GM19043 (cell line): ENCODE measurements around the gene ABCA4.

Experiments used
- ATAC-seq: cut with Tn5 transposase; IDR thresholded peaks from one replicate; pipeline ENCODE4 v1.9.1; 2021; ENCODE audit warnings: low read depth; ENCODE audit not compliant: unreplicated experiment

The ABCA4 gene

GRCh38 chr1:94124538-94124937, 3.6 kb upstream of the ABCA4 start:
- no peak for ATAC-seq

GRCh38 chr1:94122201-94122970, 1.4 kb upstream of the ABCA4 start:
- no peak for ATAC-seq

GRCh38 chr1:94121411-94121821, 468 bp upstream of the ABCA4 start:
- no peak for ATAC-seq

- ATAC-seq = no peak
Observed at GRCh38 chr1:94120570-94120901, 412 bp downstream of the ABCA4 start.

- no peak for ATAC-seq
Observed at GRCh38 chr1:94119796-94120569, 965 bp downstream of the ABCA4 start.

- ATAC-seq = no peak
Observed at GRCh38 chr1:94119306-94119705, 1.6 kb downstream of the ABCA4 start.

GRCh38 chr1:94118471-94118870, 2.5 kb downstream of the ABCA4 start:
- no peak for ATAC-seq

GRCh38 chr1:94118013-94118412, 2.9 kb downstream of the ABCA4 start:
- no peak for ATAC-seq

GRCh38 chr1:94117259-94117851, 3.6 kb downstream of the ABCA4 start:
- ATAC-seq = no peak

GRCh38 chr1:94115900-94116436, 5.0 kb downstream of the ABCA4 start:
- no peak for ATAC-seq

- no peak for ATAC-seq
Observed at GRCh38 chr1:94115254-94115899, 5.6 kb downstream of the ABCA4 start.

- ATAC-seq = no peak
Observed at GRCh38 chr1:94113589-94114226, 7.2 kb downstream of the ABCA4 start.

- no peak for ATAC-seq
Observed at GRCh38 chr1:94111879-94112278, 9.1 kb downstream of the ABCA4 start.

- no peak for ATAC-seq
Observed at GRCh38 chr1:94110946-94111740, 9.8 kb downstream of the ABCA4 start.

GRCh38 chr1:94110021-94110761, 10.8 kb downstream of the ABCA4 start:
- ATAC-seq = no peak

GRCh38 chr1:94109478-94109877, 11.5 kb downstream of the ABCA4 start:
- ATAC-seq = no peak

GRCh38 chr1:94107141-94107540, 13.8 kb downstream of the ABCA4 start:
- no peak for ATAC-seq

- no peak for ATAC-seq
Observed at GRCh38 chr1:94106716-94107115, 14.2 kb downstream of the ABCA4 start.

- peak; percentile 52 for ATAC-seq
Observed at GRCh38 chr1:94105957-94106529, 14.9 kb downstream of the ABCA4 start.
